Heart right ventricle (tissue), 16 donors: ENCODE measurements around the gene C16orf96. TPM values are rescaled to one million over a fixed set of nuclear protein-coding genes. Genes with fewer than 3 reads are reported as not detected.

Experiments
- ATAC-seq, 8 donors: fragments of 200-7000 bp; cut with Tn5 transposase; one replicate each; pipeline ENCODE4 v1.9.1; 2020; ENCODE audit warnings: mild to moderate bottlenecking in 8 of 8, moderate library complexity in 8 of 8, moderate number of reproducible peaks in 1 of 8
- DNase-seq, 2 donors: peaks; one replicate each; pipeline ENCODE4 v3.0.0-alpha.2; 2020
- H3K27ac ChIP-seq, 10 donors: fragments of 200-600 bp; sonication (generic) in 2 of 10; one replicate each; pipeline versions ENCODE4 v1.5.0 to v1.8.0; 2020 to 2022; ENCODE audit warnings: mild to moderate bottlenecking in 3 of 10
- H3K27me3 ChIP-seq, 7 donors: fragments of 200-600 bp; one replicate each; pipeline ENCODE4 v1.8.0; 2021 to 2022; ENCODE audit warnings: mild to moderate bottlenecking in 2 of 7
- H3K36me3 ChIP-seq, 9 donors: fragments of 200-600 bp; sonication (generic) in 1 of 9; one replicate each; pipeline versions ENCODE4 v1.5.0 to v1.8.0; 2020 to 2022; ENCODE audit warnings: mild to moderate bottlenecking in 2 of 9
- H3K4me1 ChIP-seq, 9 donors: fragments of 200-600 bp; sonication (generic) in 1 of 9; one replicate each; pipeline versions ENCODE4 v1.5.0 to v1.8.0; 2020 to 2022; ENCODE audit warnings: mild to moderate bottlenecking in 4 of 9
- H3K4me3 ChIP-seq, 10 donors: fragments of 200-600 bp; sonication (generic) in 2 of 10; one replicate each; pipeline versions ENCODE4 v1.5.0 to v1.8.0; 2020 to 2022; ENCODE audit warnings: mild to moderate bottlenecking in 7 of 10, moderate library complexity in 2 of 10
- H3K9me3 ChIP-seq, 11 donors: fragments of 200-600 bp in 10 of 11; sonication (generic) in 2 of 11; one replicate each; pipeline versions ENCODE4 v1.5.0 to v1.8.0; 2013 to 2022; ENCODE audit warnings: mild to moderate bottlenecking in 2 of 11, control low read depth in 1 of 11, moderate library complexity in 1 of 11
- CTCF ChIP-seq, 9 donors: fragments of 200-600 bp; sonication (generic) in 2 of 9; IDR thresholded peaks; one replicate each; pipeline versions ENCODE4 v1.5.0 to v1.8.0; 2021 to 2022; ENCODE audit warnings: antibody characterized with exemption in 9 of 9, mild to moderate bottlenecking in 5 of 9, moderate library complexity in 1 of 9
- WGBS, 2 donors: extraction: QIAGEN DNeasy Blood & Tissue Kit; methylation state at CpG; one replicate each; pipeline ENCODE4 v1.1.7; 2013; ENCODE audit warnings: inconsistent platforms in 1 of 2; 5-methylcytosine and 5-hydroxymethylcytosine counted together
- intact Hi-C, 10 donors: fragments of 100-400 bp; cut with DNase I; formaldehyde crosslinking; loops; one replicate each; pipeline versions ENCODE4 v1.11.1 to v1.14.2; 2022
- polyA plus RNA-seq, 2 donors: library from polyadenylated mRNA; stranded (reverse); fragments of 200-250 nt; gene quantifications; one replicate each; pipeline ENCODE4 v1.2.3, GENCODE V29; 2013
- total RNA-seq, 10 donors: library from RNA; stranded (reverse); fragmentation: NEBNext Ultra II Directional in 3 of 10; extraction: Animal tissue kit (Norgen Biotek cat#: 25700) in 3 of 10; gene quantifications; one replicate each; pipeline versions ENCODE4 v1.2.1 to v1.2.4, GENCODE V29; 2021 to 2023
- donor health status: Arrhythmogenic right ventricular cardiomyopathy.
- donor health status: ischemic (EF 13 %, LVEDD 7.1; RV severe dilation, severe dysfunction).
- donor health status: healthy with polysubstance abuse.
- donor health status: DM: no; HTN: yes; CAD: no.
- donor health status: DM: no; HTN: no; CAD: no.
- donor health status: ischemic (EF 25% LVEDD 6.9; RV normal size, moderate dysfunction).
- donor health status: ischemic (EF 25% LVEDD 5.7; RV mildly dilated, moderate dysfunction).
- donor health status: healthy.
- donor health status: DM: yes; HTN: yes; CAD: no.
- donor health status: Ischemic cardiomyopathy.
- donor health status: ischemic (EF 35%, LVEDD 5.7; RV mildly dilated, moderate dysfunction).
- donor health status: nonischemic (EF 11% LVEDD 7.7; RV severe dilation, severe dysfunction).
- donor health status: DM: yes; HTN: yes; CAD: no.
- donor health status: PGD.
- donor health status: ischemic (EF 29% LVEDD 5.4; RV normal size, mild dysfunction).
- donor health status: nonischemic (EF 23%, LVEDD 6.1; RV moderate dilation, normal function).

C16orf96 gene
- total and polyA plus RNA-seq, 12 donors: 0.01 to 0.21 (median 0.07) TPM; not detected in 1

GRCh38 chr16:4556580-4556979, 440 bp downstream of the C16orf96 start:
- Histone ChIP-seq H3K27ac (no peak overlapping the region), H3K9me3 (no peaks in the 10 kb centered on the region), H3K36me3 (no peaks in the 10 kb centered on the region), H3K27me3 (no peaks in the 10 kb centered on the region), H3K4me3 (no peak overlapping the region), H3K4me1 (no peaks in the 10 kb centered on the region)
- 85 to 92% methylated on average over 14 of the region's 14 CpGs for WGBS, 2 donors
- DNase-seq (no peak), ATAC-seq (no peak)
- intact Hi-C loops: loop anchor here in 1 of 10 donors (5.0 kb wide), 1 partner anchor 579 kb away; no protein-coding TSS in a partner anchor
- TF ChIP-seq CTCF (IDR thresholded peaks at IDR 0.05): no peak

GRCh38 chr16:4557973-4558372, 1.8 kb downstream of the C16orf96 start:
- intact Hi-C loops: loop anchor here in 1 of 10 donors (5.0 kb wide), 1 partner anchor 581 kb away; no protein-coding TSS in a partner anchor
- H3K9me3 ChIP-seq: no peaks in the 10 kb centered on the region
- 79 to 84% methylated on average over 10 of the region's 10 CpGs for WGBS, 2 donors
- TF ChIP-seq CTCF (IDR thresholded peaks at IDR 0.05): no peak
- ATAC-seq (peak in 1 of 8 donors; percentile 26), DNase-seq (no peak)
- no peaks in the 10 kb centered on the region for H3K4me1 ChIP-seq
- no peaks in the 10 kb centered on the region for H3K27me3 ChIP-seq
- H3K4me3 ChIP-seq: no peak overlapping the region
- H3K36me3 ChIP-seq: no peaks in the 10 kb centered on the region
- no peak overlapping the region for H3K27ac ChIP-seq

- H3K27me3 ChIP-seq: no peaks in the 10 kb centered on the region
- no peak overlapping the region for H3K27ac ChIP-seq
- no peak for TF ChIP-seq CTCF (IDR thresholded peaks at IDR 0.05)
- no peak overlapping the region for H3K4me3 ChIP-seq
- H3K36me3 ChIP-seq: no peaks in the 10 kb centered on the region
- WGBS, 2 donors: 62 to 67% methylated on average over 9 of the region's 9 CpGs
- no peak for ATAC-seq
- no peak for DNase-seq
- no peaks in the 10 kb centered on the region for H3K4me1 ChIP-seq
- intact Hi-C loops: no loop called here
- no peaks in the 10 kb centered on the region for H3K9me3 ChIP-seq
These were observed 5.5 kb downstream of the C16orf96 start for GRCh38 chr16:4561596-4561995.

GRCh38 chr16:4564661-4565267, 8.6 kb downstream of the C16orf96 start:
- ATAC-seq (no peak), DNase-seq (no peak)
- H3K4me3 ChIP-seq: no peak overlapping the region
- H3K4me1 ChIP-seq: no peaks in the 10 kb centered on the region
- WGBS, 2 donors: 79 to 86% methylated on average over 18 of the region's 18 CpGs
- intact Hi-C loops: no loop called here
- H3K9me3 ChIP-seq: no peaks in the 10 kb centered on the region
- no peaks in the 10 kb centered on the region for H3K27me3 ChIP-seq
- no peak for TF ChIP-seq CTCF (IDR thresholded peaks at IDR 0.05)
- no peak overlapping the region for H3K27ac ChIP-seq
- no peaks in the 10 kb centered on the region for H3K36me3 ChIP-seq
